HG03045 (cell line): ENCODE measurements around the gene UMODL1.

Experiments
- ATAC-seq: cut with Tn5 transposase; IDR thresholded peaks from one replicate; pipeline ENCODE4 v1.9.1; 2021; ENCODE audit warnings: mild to moderate bottlenecking, moderate library complexity; ENCODE audit not compliant: unreplicated experiment

The UMODL1 gene

GRCh38 chr21:42038393-42038792 lies 32.7 kb upstream of the UMODL1 start:
- no peak for ATAC-seq

- no peak for ATAC-seq
Observed at GRCh38 chr21:42038826-42039425, 32.2 kb upstream of the UMODL1 start.

- no peak for ATAC-seq
Observed at GRCh38 chr21:42039470-42039901, 31.6 kb upstream of the UMODL1 start.

GRCh38 chr21:42039911-42040351 lies 31.2 kb upstream of the UMODL1 start:
- no peak for ATAC-seq

GRCh38 chr21:42040411-42041180 lies 30.5 kb upstream of the UMODL1 start:
- no peak for ATAC-seq

GRCh38 chr21:42041246-42041645 lies 29.9 kb upstream of the UMODL1 start:
- no peak for ATAC-seq

- no peak for ATAC-seq
Observed at GRCh38 chr21:42041711-42042110, 29.4 kb upstream of the UMODL1 start.

- ATAC-seq: no peak
Observed at GRCh38 chr21:42042651-42043050, 28.5 kb upstream of the UMODL1 start.

- ATAC-seq: no peak
Observed at GRCh38 chr21:42043201-42043895, 27.8 kb upstream of the UMODL1 start.

- ATAC-seq: no peak
Observed at GRCh38 chr21:42043961-42044360, 27.2 kb upstream of the UMODL1 start.

GRCh38 chr21:42044871-42045495 lies 26.1 kb upstream of the UMODL1 start:
- no peak for ATAC-seq

GRCh38 chr21:42047821-42048613 lies 23.1 kb upstream of the UMODL1 start:
- ATAC-seq: no peak

- no peak for ATAC-seq
Observed at GRCh38 chr21:42048870-42049577, 22.1 kb upstream of the UMODL1 start.

GRCh38 chr21:42049578-42050430 lies 21.3 kb upstream of the UMODL1 start:
- ATAC-seq: no peak

- no peak for ATAC-seq
Observed at GRCh38 chr21:42051788-42052187, 19.3 kb upstream of the UMODL1 start.

GRCh38 chr21:42055425-42055824 lies 15.7 kb upstream of the UMODL1 start:
- no peak for ATAC-seq

GRCh38 chr21:42056468-42056867 lies 14.6 kb upstream of the UMODL1 start:
- ATAC-seq: no peak

GRCh38 chr21:42056996-42057689 lies 14.0 kb upstream of the UMODL1 start:
- no peak for ATAC-seq
